22Rv1 (cell line): Measurements from ENCODE around the gene KLHL7.

Source experiments
- ZFX ChIP-seq: fragments of 450-650 bp; IDR thresholded peaks from 2 replicates; pipeline ENCODE4 v1.6.1; 2017; ENCODE audit warnings: antibody characterized with exemption, borderline replicate concordance
- TF ChIP-seq, protein P1 (sequence below): fragments of 450-650 bp; IDR thresholded peaks from 2 replicates; pipeline ENCODE4 v1.5.1; 2017; ENCODE audit warnings: mild to moderate bottlenecking

DNA sequence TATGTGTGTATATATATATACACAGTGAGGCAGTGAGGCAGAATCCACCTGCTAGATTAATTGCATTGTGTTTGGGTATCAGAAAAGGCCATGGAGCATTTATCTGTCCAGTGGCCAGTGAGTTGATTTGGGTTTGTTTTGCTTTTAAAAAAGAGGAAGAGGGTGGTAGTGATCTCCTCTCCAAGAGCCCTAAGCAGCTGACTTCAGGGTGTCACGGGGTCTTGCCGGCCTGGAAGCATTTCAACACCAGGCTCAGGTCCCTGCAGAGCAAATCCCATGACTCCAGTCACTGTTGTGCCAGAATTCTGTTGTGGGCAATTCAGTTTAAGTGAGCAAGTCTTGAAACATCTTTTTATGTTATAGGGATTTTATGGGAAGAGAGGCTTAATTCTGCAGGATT is 110.4 kb downstream of the KLHL7 start:
- TF ChIP-seq, protein P1, sequence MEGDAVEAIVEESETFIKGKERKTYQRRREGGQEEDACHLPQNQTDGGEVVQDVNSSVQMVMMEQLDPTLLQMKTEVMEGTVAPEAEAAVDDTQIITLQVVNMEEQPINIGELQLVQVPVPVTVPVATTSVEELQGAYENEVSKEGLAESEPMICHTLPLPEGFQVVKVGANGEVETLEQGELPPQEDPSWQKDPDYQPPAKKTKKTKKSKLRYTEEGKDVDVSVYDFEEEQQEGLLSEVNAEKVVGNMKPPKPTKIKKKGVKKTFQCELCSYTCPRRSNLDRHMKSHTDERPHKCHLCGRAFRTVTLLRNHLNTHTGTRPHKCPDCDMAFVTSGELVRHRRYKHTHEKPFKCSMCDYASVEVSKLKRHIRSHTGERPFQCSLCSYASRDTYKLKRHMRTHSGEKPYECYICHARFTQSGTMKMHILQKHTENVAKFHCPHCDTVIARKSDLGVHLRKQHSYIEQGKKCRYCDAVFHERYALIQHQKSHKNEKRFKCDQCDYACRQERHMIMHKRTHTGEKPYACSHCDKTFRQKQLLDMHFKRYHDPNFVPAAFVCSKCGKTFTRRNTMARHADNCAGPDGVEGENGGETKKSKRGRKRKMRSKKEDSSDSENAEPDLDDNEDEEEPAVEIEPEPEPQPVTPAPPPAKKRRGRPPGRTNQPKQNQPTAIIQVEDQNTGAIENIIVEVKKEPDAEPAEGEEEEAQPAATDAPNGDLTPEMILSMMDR, result no peak
- TF ChIP-seq ZFX, result no peak
